OCI-LY7 (cell line): ENCODE measurements around the gene MTUS2. TPM values are rescaled to one million over a fixed set of nuclear protein-coding genes. Genes with fewer than 3 reads are reported as not detected.

Source experiments
- BruUV-seq: library from RNA; stranded (reverse); fragments of 400-500 nt; replicated peaks from 2 replicates; lab custom pipeline; 2021; lab: Mats Ljungman, UMichigan
- CTCF ChIA-PET: fragments of 300-600 bp; sonication (Branson Sonifier 250); formaldehyde crosslinking; loops from one replicate; lab custom pipeline; 2022; ENCODE audit warnings: antibody characterized with exemption; ENCODE audit not compliant: unreplicated experiment; lab: Charles Lee
- POLR2A ChIA-PET: fragments of 300-600 bp; sonication (Branson Sonifier 250); formaldehyde crosslinking; loops from one replicate; lab custom pipeline; 2022; ENCODE audit warnings: antibody characterized with exemption; lab: Charles Lee
- DNase-seq: peaks from one replicate; pipeline ENCODE4 v3.0.0-alpha.2; 2015; ENCODE audit warnings: low spot score
- H2AFZ ChIP-seq: fragments of 200-600 bp; sonication (generic), shearing (Covaris generic); 2 replicates; pipeline ENCODE4 v1.6.1; 2014; ENCODE audit warnings: mild to moderate bottlenecking, antibody characterized with exemption, low read length, moderate library complexity
- H3K27ac ChIP-seq: fragments of 200-600 bp; sonication (generic); 2 replicates; pipeline ENCODE4 v1.5.1; 2014; ENCODE audit warnings: mixed run types, low read depth, mild to moderate bottlenecking, moderate library complexity, low read length, inconsistent platforms; ENCODE audit not compliant: poor library complexity, severe bottlenecking
- H3K36me3 ChIP-seq: fragments of 200-600 bp; sonication (generic); 2 replicates; pipeline ENCODE4 v1.6.1; 2014; ENCODE audit warnings: mild to moderate bottlenecking, antibody characterized with exemption, low read length, moderate library complexity, mixed read lengths; ENCODE audit not compliant: insufficient read depth
- H3K4me1 ChIP-seq: fragments of 200-600 bp; sonication (generic); 2 replicates; pipeline ENCODE4 v1.5.1; 2014; ENCODE audit warnings: mild to moderate bottlenecking, low read length; ENCODE audit not compliant: insufficient read depth, poor library complexity, severe bottlenecking
- H3K4me2 ChIP-seq: fragments of 200-600 bp; sonication (generic); 2 replicates; pipeline ENCODE4 v1.6.1; 2014; ENCODE audit warnings: mild to moderate bottlenecking, low read length
- H3K4me3 ChIP-seq: fragments of 200-600 bp; sonication (generic); 2 replicates; pipeline ENCODE4 v1.5.1; 2014; ENCODE audit warnings: mild to moderate bottlenecking, low read depth, low read length; ENCODE audit not compliant: poor library complexity, severe bottlenecking
- H3K79me2 ChIP-seq: fragments of 200-600 bp; sonication (generic); 2 replicates; pipeline ENCODE4 v1.6.1; 2016; ENCODE audit warnings: low read depth, mild to moderate bottlenecking, low read length, moderate library complexity, mixed read lengths; ENCODE audit not compliant: insufficient read depth
- H3K9me2 ChIP-seq: fragments of 200-600 bp; sonication (generic); 2 replicates; pipeline ENCODE4 v1.6.1; 2016; ENCODE audit warnings: mild to moderate bottlenecking, low read length, mixed read lengths; ENCODE audit not compliant: insufficient read depth
- H3K9me3 ChIP-seq: fragments of 200-600 bp; sonication (generic); 2 replicates; pipeline ENCODE4 v1.6.1; 2014; ENCODE audit warnings: mild to moderate bottlenecking, mixed run types, low read length, mixed read lengths
- H4K20me1 ChIP-seq: fragments of 200-600 bp; sonication (generic); 2 replicates; pipeline ENCODE4 v1.6.1; 2014; ENCODE audit warnings: mild to moderate bottlenecking, antibody characterized with exemption, low read length, moderate library complexity, mixed read lengths; ENCODE audit not compliant: insufficient read depth
- EZH2phosphoT487 ChIP-seq: fragments of 200-600 bp; sonication (generic); IDR thresholded peaks from 2 replicates; pipeline ENCODE4 v1.6.1; 2018; ENCODE audit warnings: low read depth, borderline replicate concordance, mild to moderate bottlenecking, mixed run types, antibody characterized with exemption, low read length, moderate library complexity, mixed read lengths
- intact Hi-C: fragments of 100-400 bp; cut with micrococcal nuclease; formaldehyde crosslinking; loops from one replicate; pipeline ENCODE4 v1.10.0; 2022; ENCODE audit not compliant: unreplicated experiment
- total RNA-seq, 2 experiments: library from RNA; depleted of rRNA in 1 of 2; stranded (reverse); fragments of >200 nt in 1 of 2; shearing (Covaris generic) in 1 of 2; gene quantifications; 2 replicates each; pipeline ENCODE4 v1.2.3, GENCODE V29; 2014 to 2022
- TF ChIP-seq, protein P1 (sequence below): fragments of 200-600 bp; sonication (generic); conservative IDR thresholded peaks from 2 replicates; pipeline ENCODE4 v1.5.1; 2014; ENCODE audit warnings: mild to moderate bottlenecking, antibody characterized with exemption, low read length, moderate library complexity, mixed read lengths

Gene MTUS2
- total RNA-seq, 2 experiments from 2014 or later: 0.16 to 9.8 TPM

DNA sequence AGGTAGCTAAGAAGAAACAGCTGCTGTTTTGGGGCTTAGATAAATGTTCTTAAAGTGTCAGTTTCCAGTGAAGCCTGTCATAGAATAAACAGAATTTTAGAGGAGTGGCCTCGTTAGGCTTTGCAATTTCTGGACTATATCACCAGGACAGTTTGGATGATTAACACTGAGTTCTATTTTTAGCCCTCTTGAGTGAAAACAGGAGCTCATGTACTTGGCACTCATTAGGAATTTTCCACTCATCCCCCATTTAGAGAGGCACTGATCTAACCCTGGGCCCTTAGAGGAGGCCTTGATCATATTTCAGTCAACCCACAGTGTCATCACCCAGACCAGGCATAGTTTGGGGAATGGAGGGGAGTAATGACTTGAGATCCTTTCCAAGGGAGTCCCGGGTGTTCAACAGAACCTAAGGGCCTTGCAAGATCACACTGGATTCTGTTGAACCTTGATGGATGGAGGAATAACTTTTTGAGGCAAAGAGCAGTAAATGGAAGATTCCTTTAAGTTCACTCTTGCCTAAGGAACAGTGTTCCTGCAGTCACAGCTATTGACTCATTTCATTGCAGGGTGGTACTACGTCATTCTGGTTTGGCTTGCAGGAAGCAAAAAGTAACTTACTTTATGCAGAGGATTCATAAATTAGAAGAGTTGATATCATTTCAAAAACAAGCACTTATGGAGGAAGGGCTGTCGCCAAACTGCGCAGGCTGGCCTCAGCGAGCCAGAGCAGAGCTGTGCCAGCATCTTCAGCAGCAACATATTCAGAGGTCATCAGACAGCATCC, 615.2 kb downstream of the MTUS2 start:
- H2AFZ ChIP-seq: peak overlapping the region; percentile 71; the same call in 1 of the 2 replicates
- no TSS peak for BruUV-seq
- no peaks in the 10 kb centered on the region for H4K20me1 ChIP-seq
- ChIA-PET CTCF (interaction anchor here (1.1 to 1.3 kb wide), 3 partner anchors 10 to 67 kb away, joined by 3 to 4 read pairs (median 4); no protein-coding TSS in a partner anchor), POLR2A (interaction anchor here (0.5 to 4.2 kb wide), 13 partner anchors 8 to 1782 kb away, joined by 3 to 33 read pairs (median 8); no protein-coding TSS in a partner anchor)
- no peaks in the 10 kb centered on the region for H3K9me3 ChIP-seq
- H3K9me2 ChIP-seq: no peaks in the 10 kb centered on the region
- H3K4me3 ChIP-seq: peak overlapping the region; percentile 25
- peak overlapping the region; percentile 69 for H3K4me2 ChIP-seq
- TF ChIP-seq EZH2phosphoT487: no peak
- TF ChIP-seq, protein P1, sequence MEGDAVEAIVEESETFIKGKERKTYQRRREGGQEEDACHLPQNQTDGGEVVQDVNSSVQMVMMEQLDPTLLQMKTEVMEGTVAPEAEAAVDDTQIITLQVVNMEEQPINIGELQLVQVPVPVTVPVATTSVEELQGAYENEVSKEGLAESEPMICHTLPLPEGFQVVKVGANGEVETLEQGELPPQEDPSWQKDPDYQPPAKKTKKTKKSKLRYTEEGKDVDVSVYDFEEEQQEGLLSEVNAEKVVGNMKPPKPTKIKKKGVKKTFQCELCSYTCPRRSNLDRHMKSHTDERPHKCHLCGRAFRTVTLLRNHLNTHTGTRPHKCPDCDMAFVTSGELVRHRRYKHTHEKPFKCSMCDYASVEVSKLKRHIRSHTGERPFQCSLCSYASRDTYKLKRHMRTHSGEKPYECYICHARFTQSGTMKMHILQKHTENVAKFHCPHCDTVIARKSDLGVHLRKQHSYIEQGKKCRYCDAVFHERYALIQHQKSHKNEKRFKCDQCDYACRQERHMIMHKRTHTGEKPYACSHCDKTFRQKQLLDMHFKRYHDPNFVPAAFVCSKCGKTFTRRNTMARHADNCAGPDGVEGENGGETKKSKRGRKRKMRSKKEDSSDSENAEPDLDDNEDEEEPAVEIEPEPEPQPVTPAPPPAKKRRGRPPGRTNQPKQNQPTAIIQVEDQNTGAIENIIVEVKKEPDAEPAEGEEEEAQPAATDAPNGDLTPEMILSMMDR: no peak
- H3K79me2 ChIP-seq: no peaks in the 10 kb centered on the region
- peaks cover 55% of the 10 kb centered on the region for H3K4me1 ChIP-seq
- no peaks in the 10 kb centered on the region for H3K36me3 ChIP-seq
- intact Hi-C loops: loop anchor here (10.0 kb wide), 1 partner anchor 1179 kb away; the partner anchor contains the start of gene USPL1
- no peak for DNase-seq
- H3K27ac ChIP-seq: peak overlapping the region; percentile 95

DNA sequence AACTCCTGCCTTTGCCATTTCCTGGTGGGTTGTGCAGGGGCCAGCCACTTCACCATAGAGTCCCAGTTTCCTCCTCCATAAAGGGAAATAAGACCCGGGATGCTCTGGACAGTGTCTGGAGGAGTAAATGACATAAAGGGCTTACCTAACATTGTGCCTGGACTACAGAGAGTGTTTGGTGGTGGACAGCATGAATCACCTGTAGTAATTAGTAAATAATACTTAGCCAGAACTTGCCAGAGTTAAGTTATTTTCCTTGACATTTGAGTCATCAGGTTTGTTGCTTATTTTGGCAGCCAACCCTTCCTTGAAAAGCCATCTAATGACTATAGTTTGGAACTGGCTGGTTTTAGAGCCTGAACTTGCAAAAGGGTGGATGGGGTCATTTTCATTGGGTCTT, 616.2 kb downstream of the MTUS2 start:
- Histone ChIP-seq H3K9me3 (no peaks in the 10 kb centered on the region), H3K4me3 (no peak overlapping the region), H2AFZ (peak overlapping the region; percentile 71; the same call in 1 of the 2 replicates), H3K79me2 (no peaks in the 10 kb centered on the region), H4K20me1 (no peaks in the 10 kb centered on the region), H3K4me1 (peaks cover 65% of the 10 kb centered on the region), H3K27ac (no peak overlapping the region), H3K9me2 (no peaks in the 10 kb centered on the region), H3K36me3 (no peaks in the 10 kb centered on the region), H3K4me2 (no peak overlapping the region)
- intact Hi-C loops: loop anchor here (10.0 kb wide), 1 partner anchor 1179 kb away; the partner anchor contains the start of gene USPL1
- DNase-seq: no peak
- ChIA-PET POLR2A (interaction anchor here (2.9 kb wide), 1 partner anchor 12 kb away, joined by 18 read pairs; no protein-coding TSS in a partner anchor), CTCF (interaction anchor here (1.3 kb wide), 1 partner anchor 12 kb away, joined by 4 read pairs; no protein-coding TSS in a partner anchor)
- BruUV-seq: no TSS peak
- TF ChIP-seq EZH2phosphoT487: no peak
- TF ChIP-seq, protein P1: no peak
